Measurements from ENCODE around the gene BBC3. TPM values are rescaled to one million over a fixed set of nuclear protein-coding genes. Genes with fewer than 3 reads are reported as not detected.
"Not testable (repeated sequence)": the region's sequence is repeated elsewhere in the genome, so short reads cannot be mapped to it uniquely, and the experiment has no call there.

The BBC3 gene
- total RNA-seq, 2 experiments from 2014 or later, result 14.6 to 15.5 TPM

- POLR2A ChIA-PET, result not testable (repeated sequence)
- CTCF ChIA-PET, result interaction anchor here (1.3 kb wide), 1 partner anchor 10 kb away, joined by 5 read pairs; no protein-coding TSS in a partner anchor
Measured at GRCh38 chr19:47261946-47262793, 31.2 kb upstream of the BBC3 start.

DNA sequence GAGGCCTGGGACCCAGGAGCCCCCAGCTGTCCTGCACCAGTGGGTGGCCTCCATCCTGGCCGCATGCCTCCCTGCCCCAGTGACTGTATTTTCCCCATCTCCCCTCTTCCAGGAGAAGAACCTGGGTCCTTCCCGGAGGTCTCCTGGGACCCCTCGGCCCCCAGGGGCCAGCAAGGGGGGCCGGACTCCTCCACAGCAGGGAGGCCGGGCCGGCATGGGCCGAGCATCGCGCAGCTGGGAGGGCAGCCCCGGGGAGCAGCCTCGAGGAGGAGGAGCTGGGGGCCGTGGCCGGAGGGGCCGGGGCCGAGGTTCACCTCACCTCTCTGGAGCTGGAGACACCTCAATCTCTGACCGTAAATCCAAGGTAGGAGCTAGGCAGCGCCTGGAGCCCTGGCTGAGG lies 29.5 kb upstream of the BBC3 start:
- POLR2A ChIA-PET, result no interaction called here
- CTCF ChIA-PET, result interaction anchor here (2.0 kb wide), 1 partner anchor 14 kb away, joined by 4 read pairs; the partner anchor contains the start of gene INAFM1

DNA sequence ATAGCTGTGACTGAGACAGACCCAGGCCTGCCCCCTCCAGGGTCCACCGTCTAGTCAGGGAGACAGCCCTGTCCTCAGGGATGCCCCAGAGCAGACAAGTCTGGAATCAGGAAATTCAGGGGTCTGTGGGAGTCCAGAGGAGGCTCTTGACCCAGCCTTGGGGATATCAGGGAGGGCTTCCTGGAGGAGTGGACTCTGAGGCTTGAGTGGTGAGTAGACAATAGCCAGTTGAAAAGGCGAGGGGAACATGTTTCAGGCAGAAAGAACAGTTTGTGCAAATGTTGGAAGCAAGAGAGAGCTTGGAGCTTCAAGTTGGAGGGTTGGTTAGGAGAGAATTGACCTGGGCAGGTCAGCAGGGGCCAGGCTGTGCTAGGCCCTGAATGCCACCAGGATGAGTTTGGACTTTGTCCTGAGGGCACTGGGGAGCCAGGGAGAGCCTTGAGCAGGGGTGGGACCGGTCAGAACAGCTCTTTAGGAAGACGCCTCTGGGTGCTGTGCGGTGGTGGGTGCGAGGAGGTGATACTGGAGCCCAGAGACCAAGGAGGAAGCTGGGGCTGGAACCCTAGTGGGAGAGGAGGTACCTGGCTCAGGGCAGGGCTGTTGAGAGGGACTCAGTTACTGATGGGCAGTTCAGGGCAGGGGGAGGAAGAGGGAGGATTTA lies 28.0 kb upstream of the BBC3 start:
- ChIA-PET POLR2A (no interaction called here), CTCF (interaction anchor here (0.7 to 2.0 kb wide), 2 partner anchors 13 to 15 kb away, joined by 4 read pairs; partner anchors contain the start of gene INAFM1)

- CTCF ChIA-PET, result interaction anchor here (0.7 kb wide), 1 partner anchor 13 kb away, joined by 4 read pairs; no protein-coding TSS in a partner anchor
- POLR2A ChIA-PET, result no interaction called here
Measured at GRCh38 chr19:47258434-47258833, 27.4 kb upstream of the BBC3 start.

DNA sequence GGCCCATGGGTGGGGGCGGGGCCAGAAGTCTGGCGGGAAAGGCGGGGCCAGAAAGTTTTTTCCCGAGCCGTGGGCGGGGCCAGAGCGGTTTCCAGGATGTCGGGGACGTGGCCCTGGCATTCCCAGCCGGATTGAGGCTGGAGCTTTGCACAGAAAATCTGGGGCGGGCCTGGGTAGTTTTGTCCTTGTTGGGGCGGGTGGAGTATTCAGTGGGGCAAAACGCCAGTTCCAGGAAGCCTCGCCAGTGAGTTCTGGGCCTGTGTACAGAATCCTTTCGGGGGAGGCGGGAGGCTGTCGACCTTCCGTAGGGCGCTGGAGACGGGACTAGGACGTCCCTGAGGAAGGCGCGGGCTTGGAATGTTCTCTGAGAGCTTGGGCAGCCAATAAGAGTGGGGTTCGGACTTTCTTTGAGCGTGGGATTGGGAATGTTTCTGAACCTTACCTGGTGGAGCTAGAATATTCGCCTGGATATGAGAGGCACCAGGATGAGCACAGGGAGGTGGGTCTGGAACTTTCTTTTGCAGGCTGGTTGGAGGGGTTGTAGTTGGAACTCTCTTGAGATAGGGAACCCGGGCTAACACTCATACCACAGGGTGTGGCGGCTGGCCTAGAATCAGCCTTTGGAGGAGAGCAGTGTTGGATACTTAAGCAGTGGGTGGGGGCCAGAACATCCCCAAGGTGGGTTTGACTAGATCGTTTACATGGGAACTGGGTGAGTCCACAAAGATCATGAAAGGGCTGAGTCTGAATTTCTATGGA lies 26.6 kb upstream of the BBC3 start:
- ChIA-PET POLR2A (interaction anchor here (1.9 to 2.5 kb wide), 2 partner anchors 17 to 31 kb away, joined by 23 to 30 read pairs; partner anchors contain the start of gene INAFM1), CTCF (interaction anchor here (1.1 to 3.5 kb wide), 6 partner anchors 14 to 98 kb away, joined by 3 to 29 read pairs (median 4); partner anchors contain the start of gene DHX34)

- POLR2A ChIA-PET, result interaction anchor here (0.7 to 2.5 kb wide), 9 partner anchors 12 to 655 kb away, joined by 3 to 30 read pairs (median 4); partner anchors contain the start of genes INAFM1 and ZC3H4
- CTCF ChIA-PET, result interaction anchor here (0.6 to 3.5 kb wide), 16 partner anchors 10 to 244 kb away, joined by 3 to 29 read pairs (median 4); partner anchors contain the start of genes DHX34, INAFM1 and ZC3H4
Measured at GRCh38 chr19:47256693-47257410, 25.9 kb upstream of the BBC3 start.

DNA sequence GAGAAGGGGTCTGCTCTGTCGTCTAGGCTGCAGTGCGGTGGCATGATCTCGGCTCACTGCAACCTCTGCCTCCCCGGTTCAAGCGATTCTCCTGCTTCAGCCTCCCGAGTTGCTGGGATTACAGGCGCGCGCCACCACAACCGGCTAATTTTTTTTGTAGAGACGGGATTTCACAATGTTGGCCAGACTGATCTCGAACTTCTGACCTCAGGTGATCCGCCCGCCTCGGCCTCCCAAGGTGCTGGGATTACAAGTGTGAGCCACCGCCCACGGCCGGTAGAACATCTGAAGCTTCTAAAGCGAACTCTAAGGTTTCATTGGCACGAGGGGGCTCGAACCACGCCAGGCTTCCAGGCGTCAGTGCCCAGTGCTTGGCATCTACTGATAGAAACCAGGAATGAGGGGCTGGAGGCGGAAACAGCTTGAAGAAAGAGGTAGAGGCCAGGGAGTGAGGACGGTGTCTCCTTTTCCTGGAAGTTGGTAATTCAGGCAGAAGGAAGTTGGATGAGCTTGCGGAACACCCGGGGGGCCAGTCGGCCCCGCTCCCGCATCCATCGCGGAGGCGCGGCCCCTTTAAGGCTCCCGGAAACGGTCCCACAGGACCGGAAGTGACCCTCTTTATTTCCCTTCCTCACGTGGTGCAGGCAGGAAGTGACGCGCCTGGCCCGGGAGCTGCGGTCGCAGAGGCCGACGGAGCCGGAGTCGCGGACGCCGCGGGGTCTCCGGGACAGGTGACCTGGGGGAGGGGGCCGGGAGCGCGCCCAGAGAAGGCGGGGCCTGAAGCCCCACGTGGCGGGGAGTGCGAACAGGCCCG lies 25.1 kb upstream of the BBC3 start, which contains the start of gene CCDC9:
Gene CCDC9, plus strand, starts transcription at position 647 of the 814 bp plus-strand sequence. CDS start 1,876 bp downstream, outside the sequence.
- ChIA-PET POLR2A (interaction anchor here (0.7 to 2.5 kb wide), 9 partner anchors 12 to 654 kb away, joined by 3 to 30 read pairs (median 4); partner anchors contain the start of genes INAFM1 and ZC3H4), CTCF (interaction anchor here (0.6 to 3.5 kb wide), 13 partner anchors 9 to 243 kb away, joined by 3 to 29 read pairs (median 4); partner anchors contain the start of genes INAFM1 and ZC3H4)

DNA sequence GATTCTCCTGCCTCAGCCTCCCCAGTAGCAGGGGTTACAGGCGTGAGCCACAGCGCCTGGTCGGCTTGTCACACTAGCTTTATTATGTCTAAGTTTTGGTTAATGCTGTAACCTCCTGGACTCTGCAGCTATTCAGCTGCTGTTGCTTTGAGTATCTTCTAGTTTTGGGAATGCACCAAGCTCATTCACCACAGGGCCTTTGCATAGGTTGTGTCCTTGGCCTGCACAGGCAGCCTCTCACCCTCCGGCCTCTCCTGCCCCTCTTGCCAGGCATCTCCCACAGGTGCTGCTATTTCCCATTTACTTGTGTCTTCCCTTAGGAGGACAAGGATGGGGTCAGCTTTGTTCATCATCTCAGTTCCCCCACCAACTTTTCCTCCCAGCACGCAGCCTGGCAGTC lies 23.0 kb upstream of the BBC3 start:
- CTCF ChIA-PET, result interaction anchor here (1.6 kb wide), 1 partner anchor 10 kb away, joined by 6 read pairs; no protein-coding TSS in a partner anchor
- POLR2A ChIA-PET, result no interaction called here

DNA sequence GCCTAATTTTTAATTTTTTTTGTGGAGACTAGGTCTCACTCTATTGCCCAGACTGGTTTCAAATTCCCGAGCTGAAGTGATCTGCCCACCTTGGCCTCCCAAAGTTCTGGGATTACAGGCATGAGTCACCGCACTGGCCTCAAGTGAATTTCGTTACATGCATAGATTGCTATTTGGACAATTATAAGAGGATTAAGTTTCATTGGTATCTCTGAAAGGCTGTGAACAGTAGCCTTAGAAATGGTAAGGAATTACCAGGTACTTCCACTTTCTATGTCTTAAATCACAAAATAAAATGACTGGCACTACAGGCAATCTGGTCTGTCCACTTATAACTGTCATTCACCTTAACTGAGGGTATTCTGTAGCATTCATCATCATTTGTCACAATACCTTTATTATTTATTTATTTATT lies 22.5 kb upstream of the BBC3 start:
- POLR2A ChIA-PET, result no interaction called here
- CTCF ChIA-PET, result interaction anchor here (1.6 kb wide), 1 partner anchor 9 kb away, joined by 6 read pairs; no protein-coding TSS in a partner anchor

DNA sequence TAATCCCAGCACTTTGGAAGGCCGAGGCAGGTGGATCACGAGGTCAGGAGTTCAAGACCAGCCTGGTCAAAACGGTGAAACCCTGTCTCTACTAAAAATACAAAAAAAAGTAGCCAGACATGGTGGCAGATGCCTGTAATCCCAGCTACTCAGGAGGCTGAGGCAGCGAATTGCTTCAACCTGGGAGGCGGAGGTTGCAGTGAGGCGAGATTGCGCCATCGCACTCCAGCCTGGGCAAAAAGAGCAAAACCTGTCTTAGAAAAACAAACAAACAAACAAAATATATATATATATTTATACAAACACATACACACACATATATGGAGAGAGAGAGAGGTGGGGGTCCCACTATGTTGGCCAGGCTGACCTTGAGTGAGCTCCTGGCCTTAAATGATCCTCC lies 22.0 kb upstream of the BBC3 start:
- POLR2A ChIA-PET, result not testable (repeated sequence)
- CTCF ChIA-PET, result interaction anchor here (1.6 kb wide), 1 partner anchor 9 kb away, joined by 6 read pairs; no protein-coding TSS in a partner anchor

GRCh38 chr19:47247308-47247990 lies 16.4 kb upstream of the BBC3 start:
- ChIA-PET CTCF (interaction anchor here (0.6 to 6.6 kb wide), 19 partner anchors 9 to 234 kb away, joined by 3 to 100 read pairs (median 5); partner anchors contain the start of genes CCDC9 and SAE1), POLR2A (interaction anchor here (1.4 kb wide), 1 partner anchor 21 kb away, joined by 8 read pairs; no protein-coding TSS in a partner anchor)

DNA sequence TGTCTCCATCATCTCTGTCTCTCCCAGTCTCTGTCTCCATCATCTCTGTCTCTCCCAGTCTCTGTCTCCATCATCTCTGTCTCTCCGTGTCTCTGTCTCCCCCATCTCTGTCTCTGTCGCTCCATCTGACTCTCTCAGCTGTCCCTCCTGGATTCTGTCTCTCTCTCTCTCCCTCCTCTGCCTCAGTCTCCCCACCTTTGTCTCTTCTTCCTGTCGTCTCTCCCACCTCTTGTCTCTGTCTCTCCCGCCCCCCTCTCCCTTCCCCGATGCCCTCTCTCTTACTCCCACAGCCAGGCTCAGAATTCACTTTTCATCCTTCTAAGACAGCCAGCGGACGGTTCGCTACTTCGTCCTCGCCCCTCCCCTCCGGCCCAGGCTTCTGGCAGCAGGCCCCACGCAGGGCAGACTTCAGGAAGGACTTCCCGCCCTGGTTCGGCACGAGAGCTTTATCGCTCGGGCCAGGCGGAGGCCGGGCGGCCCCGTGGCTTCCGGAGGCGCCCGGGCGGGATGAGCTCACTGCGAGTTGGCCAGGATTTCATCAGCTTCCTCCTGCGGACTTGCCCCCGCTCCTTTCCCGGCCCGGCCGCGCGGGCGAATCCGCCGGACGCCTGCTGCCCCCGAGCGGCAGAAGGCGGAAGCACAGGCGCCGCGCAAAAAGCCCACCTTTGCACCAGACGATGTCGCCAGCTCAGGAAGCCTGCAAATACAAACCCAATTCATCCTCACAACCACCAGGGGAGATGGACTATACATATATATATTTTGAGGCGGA lies 13.0 kb upstream of the BBC3 start:
- ChIA-PET CTCF (interaction anchor here (0.5 to 6.6 kb wide), 36 partner anchors 9 to 231 kb away, joined by 3 to 100 read pairs (median 6); partner anchors contain the start of genes CCDC9, SAE1 and ZC3H4), POLR2A (interaction anchor here (0.7 to 1.7 kb wide), 12 partner anchors 12 to 134 kb away, joined by 3 to 34 read pairs (median 8); partner anchors contain the start of genes CCDC9, INAFM1 and ZC3H4)

DNA sequence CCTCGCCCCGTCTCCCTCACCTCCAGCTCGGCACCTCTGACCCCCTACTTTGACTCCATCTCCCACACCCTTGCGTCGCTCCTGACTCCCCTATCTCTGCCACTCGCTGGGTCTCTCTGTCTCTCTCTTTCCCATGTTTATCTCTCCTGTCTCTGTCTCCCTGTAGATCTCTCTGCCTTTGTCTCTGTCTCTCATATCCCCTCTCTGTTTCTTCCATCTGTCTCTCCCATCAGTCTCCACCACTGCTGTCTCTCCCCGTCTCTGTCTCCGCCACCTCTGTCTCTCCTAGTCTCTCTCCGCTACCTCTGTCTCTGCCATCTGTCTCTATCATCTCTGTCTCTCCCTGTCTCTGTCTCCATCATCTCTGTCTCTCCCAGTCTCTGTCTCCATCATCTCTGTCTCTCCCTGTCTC lies 12.4 kb upstream of the BBC3 start:
- ChIA-PET CTCF (interaction anchor here (0.6 to 6.6 kb wide), 13 partner anchors 10 to 230 kb away, joined by 3 to 100 read pairs (median 9); partner anchors contain the start of gene CCDC9), POLR2A (interaction anchor here (0.7 to 1.7 kb wide), 10 partner anchors 11 to 280 kb away, joined by 3 to 34 read pairs (median 9); partner anchors contain the start of genes CCDC9 and INAFM1)

GRCh38 chr19:47241919-47242577 lies 11.0 kb upstream of the BBC3 start:
- ChIA-PET CTCF (interaction anchor here (1.4 to 6.1 kb wide), 3 partner anchors 15 to 31 kb away, joined by 6 to 71 read pairs (median 8); no protein-coding TSS in a partner anchor), POLR2A (interaction anchor here (0.6 to 1.4 kb wide), 2 partner anchors 16 to 185 kb away, joined by 3 to 10 read pairs; no protein-coding TSS in a partner anchor)

Measured in activated CD8-positive, alpha-beta memory T cell treated with anti-CD3 and anti-CD28 coated beads for 36 hours (primary cell).